HL-60 (cell line): ENCODE measurements around the gene DCAKD.

Source experiments
- DNase-seq, 2 experiments: peaks; one replicate each; pipeline ENCODE4 v3.0.0-alpha.2; 2010 to 2020; ENCODE audit warnings: low read depth in 1 of 2, low spot score in 1 of 2
- H3K27ac ChIP-seq: fragments of 250-450 bp; sonication (Bioruptor Pico); replicated peaks from 2 replicates; pipeline ENCODE4 v1.5.1; 2020; ENCODE audit warnings: mild to moderate bottlenecking, moderate library complexity
- H3K27me3 ChIP-seq: fragments of 250-450 bp; sonication (Bioruptor Pico); 2 replicates; pipeline ENCODE4 v1.5.1; 2021; ENCODE audit warnings: mild to moderate bottlenecking, moderate library complexity; ENCODE audit not compliant: insufficient read depth, poor library complexity, severe bottlenecking
- H3K4me3 ChIP-seq: replicated peaks from 2 replicates; pipeline ENCODE4 v1.5.1; 2011; ENCODE audit warnings: mild to moderate bottlenecking, control low read depth, low read length; ENCODE audit not compliant: insufficient read depth
- CTCF ChIP-seq: IDR thresholded peaks from one replicate; pipeline ENCODE4 v1.5.1; 2011; ENCODE audit warnings: low read length, control low read depth, inconsistent platforms; ENCODE audit not compliant: insufficient read depth
- GABPA ChIP-seq: IDR thresholded peaks from 2 replicates; pipeline ENCODE4 v1.6.1; 2012; ENCODE audit warnings: low read depth
- POLR2AphosphoS5 ChIP-seq: IDR thresholded peaks from 2 replicates; pipeline ENCODE4 v1.6.1; 2012; ENCODE audit warnings: low read depth
- SPI1 ChIP-seq: IDR thresholded peaks from 2 replicates; pipeline ENCODE4 v1.6.1; 2012; ENCODE audit warnings: low read depth, mild to moderate bottlenecking, borderline replicate concordance
- TF ChIP-seq, protein P1 (sequence below): IDR thresholded peaks from 2 replicates; pipeline ENCODE4 v1.6.1; 2012; ENCODE audit warnings: low read depth; ENCODE audit not compliant: insufficient replicate concordance

The DCAKD gene

DNA sequence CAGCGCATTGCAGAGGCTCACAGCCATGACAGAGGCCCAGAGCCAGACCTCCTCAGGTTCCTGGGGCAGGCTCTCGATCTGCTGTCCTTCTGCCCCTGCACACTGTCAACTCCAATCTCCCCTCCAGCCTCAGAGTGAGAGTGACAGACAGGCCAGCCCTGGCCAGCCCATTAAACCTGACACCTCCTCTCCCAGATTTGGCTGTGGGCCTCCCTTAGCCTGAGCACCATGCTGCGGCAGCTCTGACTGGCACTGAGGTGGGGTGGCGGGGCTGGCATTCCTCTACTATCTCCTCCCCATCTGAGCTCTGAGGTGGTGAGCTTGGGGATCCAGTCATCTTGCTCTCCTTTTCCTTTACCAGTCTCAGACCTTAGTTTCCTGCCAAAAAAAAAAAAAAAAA is 67.9 kb downstream of the DCAKD start:
- H3K27ac ChIP-seq: no peak overlapping the region
- peaks cover 16% of the 10 kb centered on the region for H3K27me3 ChIP-seq
- no peak for DNase-seq
- no peak overlapping the region for H3K4me3 ChIP-seq
- TF ChIP-seq, protein P1, sequence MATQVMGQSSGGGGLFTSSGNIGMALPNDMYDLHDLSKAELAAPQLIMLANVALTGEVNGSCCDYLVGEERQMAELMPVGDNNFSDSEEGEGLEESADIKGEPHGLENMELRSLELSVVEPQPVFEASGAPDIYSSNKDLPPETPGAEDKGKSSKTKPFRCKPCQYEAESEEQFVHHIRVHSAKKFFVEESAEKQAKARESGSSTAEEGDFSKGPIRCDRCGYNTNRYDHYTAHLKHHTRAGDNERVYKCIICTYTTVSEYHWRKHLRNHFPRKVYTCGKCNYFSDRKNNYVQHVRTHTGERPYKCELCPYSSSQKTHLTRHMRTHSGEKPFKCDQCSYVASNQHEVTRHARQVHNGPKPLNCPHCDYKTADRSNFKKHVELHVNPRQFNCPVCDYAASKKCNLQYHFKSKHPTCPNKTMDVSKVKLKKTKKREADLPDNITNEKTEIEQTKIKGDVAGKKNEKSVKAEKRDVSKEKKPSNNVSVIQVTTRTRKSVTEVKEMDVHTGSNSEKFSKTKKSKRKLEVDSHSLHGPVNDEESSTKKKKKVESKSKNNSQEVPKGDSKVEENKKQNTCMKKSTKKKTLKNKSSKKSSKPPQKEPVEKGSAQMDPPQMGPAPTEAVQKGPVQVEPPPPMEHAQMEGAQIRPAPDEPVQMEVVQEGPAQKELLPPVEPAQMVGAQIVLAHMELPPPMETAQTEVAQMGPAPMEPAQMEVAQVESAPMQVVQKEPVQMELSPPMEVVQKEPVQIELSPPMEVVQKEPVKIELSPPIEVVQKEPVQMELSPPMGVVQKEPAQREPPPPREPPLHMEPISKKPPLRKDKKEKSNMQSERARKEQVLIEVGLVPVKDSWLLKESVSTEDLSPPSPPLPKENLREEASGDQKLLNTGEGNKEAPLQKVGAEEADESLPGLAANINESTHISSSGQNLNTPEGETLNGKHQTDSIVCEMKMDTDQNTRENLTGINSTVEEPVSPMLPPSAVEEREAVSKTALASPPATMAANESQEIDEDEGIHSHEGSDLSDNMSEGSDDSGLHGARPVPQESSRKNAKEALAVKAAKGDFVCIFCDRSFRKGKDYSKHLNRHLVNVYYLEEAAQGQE: no peak
- TF ChIP-seq SPI1: no peak
- no peak for TF ChIP-seq CTCF
- TF ChIP-seq GABPA: no peak
- TF ChIP-seq POLR2AphosphoS5: no peak

- H3K4me3 ChIP-seq: no peak overlapping the region
- no peak overlapping the region for H3K27ac ChIP-seq
- TF ChIP-seq SPI1 (no peak), POLR2AphosphoS5 (no peak), CTCF (no peak), GABPA (no peak)
- TF ChIP-seq, protein P1: no peak
- no peak for DNase-seq
- H3K27me3 ChIP-seq: peaks cover 10% of the 10 kb centered on the region
These were observed 69.2 kb downstream of the DCAKD start for GRCh38 chr17:44982113-44982702.

DNA sequence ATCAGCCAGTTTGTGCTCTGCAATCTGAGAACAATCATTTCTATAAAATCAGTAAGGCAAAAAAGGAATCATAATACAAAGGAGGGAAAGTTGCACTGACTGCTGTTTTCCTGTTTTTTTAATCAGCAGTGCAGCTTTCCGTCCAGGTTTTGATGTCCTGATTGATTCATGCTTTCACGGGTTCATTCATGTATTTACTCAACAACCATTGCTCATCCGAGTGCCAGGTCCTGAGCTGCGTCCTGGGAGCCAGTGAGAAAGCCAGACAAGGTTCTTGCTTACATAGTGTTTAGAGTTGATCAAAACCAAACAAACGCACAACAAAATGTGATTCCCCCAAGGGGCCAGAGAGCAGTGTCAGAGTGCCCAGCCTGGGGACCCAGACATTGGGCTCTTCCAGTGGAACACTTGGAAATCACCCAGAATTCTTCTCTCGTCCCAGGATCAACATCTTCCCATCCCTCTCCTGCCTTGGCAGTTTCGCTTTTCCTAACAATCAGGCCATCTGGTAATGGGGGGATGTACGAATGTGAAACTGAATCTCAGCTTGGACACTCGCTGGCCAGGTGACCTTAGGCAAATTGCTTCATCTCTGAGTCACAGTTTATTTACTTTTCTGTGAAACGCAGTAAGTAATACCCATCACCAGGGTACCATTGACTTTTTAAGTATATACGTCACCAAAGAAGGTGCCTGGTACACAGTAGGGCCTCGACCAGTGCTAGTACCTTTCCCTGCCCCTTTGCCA is 70.0 kb downstream of the DCAKD start:
- no peak for TF ChIP-seq CTCF
- TF ChIP-seq SPI1: no peak
- TF ChIP-seq, protein P1: no peak
- TF ChIP-seq POLR2AphosphoS5: no peak
- no peak for TF ChIP-seq GABPA
- no peak overlapping the region for H3K27ac ChIP-seq
- H3K4me3 ChIP-seq: no peak overlapping the region
- H3K27me3 ChIP-seq: peaks cover 12% of the 10 kb centered on the region
- DNase-seq: no peak
